Body of pancreas (tissue), 4 donors: ENCODE data around the gene CD247. TPM values are rescaled to one million over a fixed set of nuclear protein-coding genes. Genes with fewer than 3 reads are reported as not detected.

Experiments
- ATAC-seq: fragments of 150-250 bp; one replicate; pipeline ENCODE4 v1.9.1; 2016
- DNase-seq, 4 donors: peaks; one replicate each; pipeline ENCODE4 v3.0.0-alpha.2; 2019
- H3K27ac ChIP-seq, 4 donors: fragments of 200-600 bp; sonication (generic); 1 replicate in 3 of 4; 2 replicates in 1 of 4; pipeline versions ENCODE4 v1.5.1 to v1.6.1; 2016 to 2019; ENCODE audit warnings: mild to moderate bottlenecking in 1 of 4, mixed read lengths in 1 of 4, moderate library complexity in 1 of 4
- H3K27me3 ChIP-seq, 2 donors: fragments of 200-600 bp; sonication (generic); one replicate each; pipeline ENCODE4 v1.6.0; 2016; ENCODE audit warnings: mild to moderate bottlenecking in 1 of 2
- H3K36me3 ChIP-seq, 2 donors: fragments of 200-600 bp; sonication (generic); replicated peaks in 1 of 2; 2 replicates each; pipeline ENCODE4 v1.5.1; 2016; ENCODE audit warnings: low read depth in 2 of 2; ENCODE audit not compliant: insufficient read depth in 1 of 2
- H3K4me1 ChIP-seq: fragments of 200-600 bp; sonication (generic); one replicate; pipeline ENCODE4 v1.6.0; 2016
- H3K4me3 ChIP-seq, 2 donors: fragments of 200-600 bp; sonication (generic); 1 replicate in 1 of 2; 2 replicates in 1 of 2; pipeline ENCODE4 v1.5.1; 2016 to 2019
- H3K9me3 ChIP-seq, 3 donors: fragments of 200-600 bp; sonication (generic); 1 replicate in 2 of 3; 2 replicates in 1 of 3; pipeline ENCODE4 v1.5.1; 2016
- CTCF ChIP-seq, 7 experiments: fragments of 450-650 bp in 4 of 7; fragments of 200-600 bp in 3 of 7; sonication (generic) in 3 of 7; IDR thresholded peaks; one replicate each; pipeline ENCODE4 v1.5.1; 2016 to 2019; ENCODE audit warnings: antibody characterized with exemption in 7 of 7
- POLR2A ChIP-seq, 3 donors: fragments of 450-650 bp; IDR thresholded peaks; one replicate each; pipeline ENCODE4 v1.6.1; 2016; ENCODE audit warnings: antibody characterized with exemption in 3 of 3, mild to moderate bottlenecking in 2 of 3
- WGBS, 2 donors: methylation state at CpG; one replicate each; pipeline ENCODE4 v1.1.5; 2017; 5-methylcytosine and 5-hydroxymethylcytosine counted together
- intact Hi-C: fragments of 100-400 bp; cut with DNase I; formaldehyde crosslinking; loops from one replicate; pipeline ENCODE4 v1.15.1; 2023
- total RNA-seq, 2 donors: library from RNA; depleted of rRNA; stranded (reverse); fragments of >200 nt; gene quantifications; one replicate each; pipeline ENCODE4 v1.1.0, GENCODE V29; 2016

CD247 gene
- total RNA-seq, 2 donors from 2014 or later, result 2.3 to 3.3 TPM

- TF ChIP-seq POLR2A (IDR thresholded peaks at IDR 0.05), result no peak
- H3K4me1 ChIP-seq, result peaks cover 9% of the 10 kb centered on the region
- no peak overlapping the region for H3K4me3 ChIP-seq
- ATAC-seq, result no peak
- DNase-seq, result no peak
- no peaks in the 10 kb centered on the region for H3K9me3 ChIP-seq
- no peaks in the 10 kb centered on the region for H3K27me3 ChIP-seq
- no peaks in the 10 kb centered on the region for H3K36me3 ChIP-seq
- no peak overlapping the region for H3K27ac ChIP-seq
- intact Hi-C loops, result loop anchor here (5.0 kb wide), 2 partner anchors 173 to 373 kb away; no protein-coding TSS in a partner anchor
- 78 to 93% methylated on average over 4 of the region's 4 CpGs for WGBS, 2 donors
Measured at GRCh38 chr1:167440345-167440744, 78.0 kb downstream of the CD247 start.

- H3K27ac ChIP-seq, result no peak overlapping the region
- intact Hi-C loops, result no loop called here
- no peaks in the 10 kb centered on the region for H3K36me3 ChIP-seq
- peak in 3 of 4 donors; percentile 28 to 57 (median 37) for DNase-seq
- ATAC-seq, result no peak
- H3K27me3 ChIP-seq, result no peaks in the 10 kb centered on the region
- no peaks in the 10 kb centered on the region for H3K9me3 ChIP-seq
- peaks cover 9% of the 10 kb centered on the region for H3K4me1 ChIP-seq
- no peak overlapping the region for H3K4me3 ChIP-seq
- TF ChIP-seq CTCF (IDR thresholded peaks at IDR 0.05) (peak in 1 of 7 experiments; percentile 9), POLR2A (IDR thresholded peaks at IDR 0.05) (no peak)
- 6 to 14% methylated on average over 35 to 49 of the region's 49 CpGs for WGBS, 2 donors
Measured at GRCh38 chr1:167439301-167439988, 78.9 kb downstream of the CD247 start.

GRCh38 chr1:167438171-167439138, 79.9 kb downstream of the CD247 start:
- Histone ChIP-seq H3K27me3 (no peaks in the 10 kb centered on the region), H3K27ac (no peak overlapping the region), H3K36me3 (no peaks in the 10 kb centered on the region), H3K4me3 (no peak overlapping the region), H3K9me3 (no peaks in the 10 kb centered on the region), H3K4me1 (peaks cover 9% of the 10 kb centered on the region)
- 67 to 70% methylated on average over 16 to 17 of the region's 17 CpGs for WGBS, 2 donors
- DNase-seq (no peak), ATAC-seq (no peak)
- no peak for TF ChIP-seq POLR2A (IDR thresholded peaks at IDR 0.05)
- no peak for TF ChIP-seq CTCF (IDR thresholded peaks at IDR 0.05)
- intact Hi-C loops, result no loop called here

- WGBS, 2 donors, result 93% methylated on average over 4 of the region's 4 CpGs
- ATAC-seq (no peak), DNase-seq (no peak)
- Histone ChIP-seq H3K27ac (no peak overlapping the region), H3K9me3 (no peaks in the 10 kb centered on the region), H3K36me3 (no peaks in the 10 kb centered on the region), H3K27me3 (no peaks in the 10 kb centered on the region), H3K4me1 (peaks cover 9% of the 10 kb centered on the region), H3K4me3 (no peak overlapping the region)
- TF ChIP-seq CTCF (IDR thresholded peaks at IDR 0.05) (no peak), POLR2A (IDR thresholded peaks at IDR 0.05) (no peak)
- intact Hi-C loops, result no loop called here
Measured at GRCh38 chr1:167435484-167435883, 82.8 kb downstream of the CD247 start.

- intact Hi-C loops, result no loop called here
- H3K4me3 ChIP-seq, result no peak overlapping the region
- ATAC-seq, result no peak
Measured at GRCh38 chr1:167434306-167434705, 84.0 kb downstream of the CD247 start.

More at GRCh38 chr1:167434306-167434705, 84.0 kb downstream of the CD247 start:
- TF ChIP-seq CTCF (IDR thresholded peaks at IDR 0.05), result no peak
- TF ChIP-seq POLR2A (IDR thresholded peaks at IDR 0.05), result no peak
- no peak for DNase-seq
- Histone ChIP-seq H3K9me3 (no peaks in the 10 kb centered on the region), H3K4me1 (peaks cover 4% of the 10 kb centered on the region), H3K36me3 (no peaks in the 10 kb centered on the region), H3K27me3 (no peaks in the 10 kb centered on the region), H3K27ac (no peak overlapping the region)
- 65 to 80% methylated on average over 3 to 6 of the region's 6 CpGs for WGBS, 2 donors
